ENCODE data around the gene THY1.
"Not testable (repeated sequence)": the region's sequence is repeated elsewhere in the genome, so short reads cannot be mapped to it uniquely, and the experiment has no call there.

THY1 gene

GRCh38 chr11:119422809-119423508 is at the start of gene THY1:
TSS of gene THY1 (minus strand) at chr11:119423172. CDS start at chr11:119420905, 2,267 bp downstream.
- DNase-seq = no peak

- no peak for DNase-seq
Measured at GRCh38 chr11:119472186-119472855, 49.3 kb upstream of the THY1 start.

GRCh38 chr11:119471329-119471728 is 48.4 kb upstream of the THY1 start:
- no peak for DNase-seq

GRCh38 chr11:119470317-119471291 is 47.6 kb upstream of the THY1 start:
- DNase-seq = no peak

GRCh38 chr11:119469506-119469905 is 46.5 kb upstream of the THY1 start:
- no peak for DNase-seq

GRCh38 chr11:119468511-119468910 is 45.5 kb upstream of the THY1 start:
- DNase-seq = no peak

GRCh38 chr11:119461229-119461963 is 38.4 kb upstream of the THY1 start:
- DNase-seq = no peak

- no peak for DNase-seq
Measured at GRCh38 chr11:119460582-119460981, 37.6 kb upstream of the THY1 start.

GRCh38 chr11:119460097-119460496 is 37.1 kb upstream of the THY1 start:
- DNase-seq = no peak

GRCh38 chr11:119459293-119459976 is 36.5 kb upstream of the THY1 start:
- DNase-seq = no peak

GRCh38 chr11:119455708-119456107 is 32.7 kb upstream of the THY1 start:
- not testable (repeated sequence) for DNase-seq

- DNase-seq = not testable (repeated sequence)
Measured at GRCh38 chr11:119455241-119455640, 32.3 kb upstream of the THY1 start.

- no peak for DNase-seq
Measured at GRCh38 chr11:119453881-119454280, 30.9 kb upstream of the THY1 start.

- no peak for DNase-seq
Measured at GRCh38 chr11:119450590-119451326, 27.8 kb upstream of the THY1 start.

- DNase-seq = no peak
Measured at GRCh38 chr11:119449498-119449897, 26.5 kb upstream of the THY1 start.

GRCh38 chr11:119448380-119448779 is 25.4 kb upstream of the THY1 start:
- no peak for DNase-seq

- DNase-seq = no peak
Measured at GRCh38 chr11:119447664-119448242, 24.8 kb upstream of the THY1 start.

GRCh38 chr11:119446871-119447663 is 24.1 kb upstream of the THY1 start:
- no peak for DNase-seq

- DNase-seq = no peak
Measured at GRCh38 chr11:119446434-119446833, 23.5 kb upstream of the THY1 start.

GRCh38 chr11:119445850-119446249 is 22.9 kb upstream of the THY1 start:
- no peak for DNase-seq

Measured in activated CD4-positive, alpha-beta T cell treated with anti-CD3 and anti-CD28 coated beads for 4 hours (primary cell).